ENCODE measurements around the gene MAPK8. TPM values are rescaled to one million over a fixed set of nuclear protein-coding genes. Genes with fewer than 3 reads are reported as not detected.

Gene MAPK8
- total RNA-seq, 1 donor from 2014 or later, result 47.4 TPM

DNA sequence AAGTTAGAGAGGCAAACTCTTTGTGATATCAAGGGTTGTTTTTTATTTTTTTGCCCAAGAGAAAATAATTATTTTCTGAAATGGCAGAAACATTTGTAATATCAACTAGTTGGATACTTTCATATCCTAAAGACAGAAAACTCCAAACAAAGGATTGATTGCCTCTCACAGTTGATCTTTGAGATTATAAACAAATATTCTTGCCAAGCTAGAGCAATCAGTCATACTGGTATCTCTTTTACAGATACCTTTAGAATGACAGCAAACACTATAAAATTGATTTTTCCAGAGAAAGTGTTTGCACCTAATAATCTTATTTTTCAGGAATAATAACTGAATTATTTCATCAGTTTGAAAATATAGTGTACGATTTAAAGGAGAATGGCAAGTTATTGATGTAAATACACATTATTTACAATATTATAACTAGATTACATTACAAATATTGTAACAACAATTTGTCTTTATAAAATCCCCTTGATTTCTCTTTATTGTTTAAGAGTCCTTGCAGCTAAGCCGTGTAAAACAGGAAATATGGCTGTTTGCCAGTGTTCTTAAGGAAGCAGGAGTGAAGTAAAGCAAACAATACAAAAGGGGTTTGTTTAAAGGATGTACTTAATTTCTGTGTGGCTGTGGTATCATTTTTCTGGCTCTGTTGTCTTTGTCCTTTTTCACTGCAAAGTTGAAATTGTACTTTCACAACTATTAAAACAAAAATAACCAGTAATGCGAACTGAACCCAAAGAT lies 58.4 kb downstream of the MAPK8 start:
- H3K27ac ChIP-seq (ENCODE audit: low read depth, low read length), result no peak overlapping the region
- no peaks in the 10 kb centered on the region for H3K9me3 ChIP-seq (ENCODE audit: insufficient read depth, low read depth, low read length)
- H3K36me3 ChIP-seq (ENCODE audit: insufficient read depth, low read length), result no peaks in the 10 kb centered on the region
- peak overlapping the region; percentile 14 for H3K9ac ChIP-seq (ENCODE audit: low read length)
- no peaks in the 10 kb centered on the region for H3K27me3 ChIP-seq (ENCODE audit: insufficient read depth, low read length)
- H4K20me1 ChIP-seq (ENCODE audit: insufficient read depth, low read length), result peaks cover 51% of the 10 kb centered on the region
- Mint-ChIP-seq H3K27me3 (ENCODE audit: low read depth, unreplicated experiment) (no peaks in the 10 kb centered on the region), H3K4me3 (ENCODE audit: unreplicated experiment) (no peak overlapping the region), H3K36me3 (ENCODE audit: low read depth, unreplicated experiment) (no peaks in the 10 kb centered on the region), H3K27ac (ENCODE audit: unreplicated experiment) (no peak overlapping the region), H3K4me1 (ENCODE audit: low read depth, unreplicated experiment) (peaks cover 17% of the 10 kb centered on the region), H3K9me3 (ENCODE audit: unreplicated experiment) (no peaks in the 10 kb centered on the region)
- TF ChIP-seq, protein P1, sequence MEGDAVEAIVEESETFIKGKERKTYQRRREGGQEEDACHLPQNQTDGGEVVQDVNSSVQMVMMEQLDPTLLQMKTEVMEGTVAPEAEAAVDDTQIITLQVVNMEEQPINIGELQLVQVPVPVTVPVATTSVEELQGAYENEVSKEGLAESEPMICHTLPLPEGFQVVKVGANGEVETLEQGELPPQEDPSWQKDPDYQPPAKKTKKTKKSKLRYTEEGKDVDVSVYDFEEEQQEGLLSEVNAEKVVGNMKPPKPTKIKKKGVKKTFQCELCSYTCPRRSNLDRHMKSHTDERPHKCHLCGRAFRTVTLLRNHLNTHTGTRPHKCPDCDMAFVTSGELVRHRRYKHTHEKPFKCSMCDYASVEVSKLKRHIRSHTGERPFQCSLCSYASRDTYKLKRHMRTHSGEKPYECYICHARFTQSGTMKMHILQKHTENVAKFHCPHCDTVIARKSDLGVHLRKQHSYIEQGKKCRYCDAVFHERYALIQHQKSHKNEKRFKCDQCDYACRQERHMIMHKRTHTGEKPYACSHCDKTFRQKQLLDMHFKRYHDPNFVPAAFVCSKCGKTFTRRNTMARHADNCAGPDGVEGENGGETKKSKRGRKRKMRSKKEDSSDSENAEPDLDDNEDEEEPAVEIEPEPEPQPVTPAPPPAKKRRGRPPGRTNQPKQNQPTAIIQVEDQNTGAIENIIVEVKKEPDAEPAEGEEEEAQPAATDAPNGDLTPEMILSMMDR (IDR thresholded peaks at IDR 0.05; ENCODE audit: insufficient read depth, low read depth, low read length), result no peak
- TF ChIP-seq EZH2 (IDR thresholded peaks at IDR 0.05; ENCODE audit: insufficient read depth, low read length), result no peak
- FAIRE-seq, result no peak
- peaks cover 12% of the 10 kb centered on the region for H3K4me1 ChIP-seq (ENCODE audit: insufficient read depth, low read length)
- peaks cover 81% of the 10 kb centered on the region for H3K79me2 ChIP-seq (ENCODE audit: insufficient read depth, low read length)
- H3K4me2 ChIP-seq (ENCODE audit: low read length), result peak overlapping the region; percentile 45
- no peak overlapping the region for H2AFZ ChIP-seq (ENCODE audit: low read depth, low read length)
- H3K4me3 ChIP-seq (ENCODE audit: insufficient read depth, low read depth, low read length), result no peak overlapping the region
- peak; percentile 56 for DNase-seq (ENCODE audit: low read depth)

DNA sequence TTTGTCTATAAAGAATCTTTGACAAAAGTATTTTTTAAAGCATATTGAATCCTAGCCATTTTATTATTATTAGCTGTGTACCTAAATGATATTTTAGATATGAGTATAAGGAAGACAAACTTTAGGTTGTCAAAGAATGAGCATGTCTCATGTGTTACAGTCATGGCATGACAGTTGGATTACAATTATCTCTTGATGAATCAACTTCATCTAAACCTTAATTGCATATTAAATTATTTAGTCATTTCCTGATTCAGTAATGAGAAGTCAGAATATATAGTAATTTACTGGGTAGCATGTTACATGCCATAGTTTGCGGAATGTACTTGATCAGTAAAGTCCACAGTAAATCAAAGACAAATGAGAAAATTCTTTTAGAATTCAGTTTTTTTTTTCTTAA lies 59.2 kb downstream of the MAPK8 start:
- H3K4me1 Mint-ChIP-seq (ENCODE audit: low read depth, unreplicated experiment), result peaks cover 17% of the 10 kb centered on the region
- H3K27ac Mint-ChIP-seq (ENCODE audit: unreplicated experiment), result no peak overlapping the region
- Histone ChIP-seq H3K4me1 (ENCODE audit: insufficient read depth, low read length) (peaks cover 12% of the 10 kb centered on the region), H3K4me3 (ENCODE audit: insufficient read depth, low read depth, low read length) (no peak overlapping the region), H3K27ac (ENCODE audit: low read depth, low read length) (no peak overlapping the region), H3K9ac (ENCODE audit: low read length) (no peak overlapping the region), H3K9me3 (ENCODE audit: insufficient read depth, low read depth, low read length) (no peaks in the 10 kb centered on the region), H3K4me2 (ENCODE audit: low read length) (peak overlapping the region; percentile 45), H3K36me3 (ENCODE audit: insufficient read depth, low read length) (no peaks in the 10 kb centered on the region), H3K79me2 (ENCODE audit: insufficient read depth, low read length) (peaks cover 81% of the 10 kb centered on the region), H3K27me3 (ENCODE audit: insufficient read depth, low read length) (no peaks in the 10 kb centered on the region), H4K20me1 (ENCODE audit: insufficient read depth, low read length) (peaks cover 49% of the 10 kb centered on the region), H2AFZ (ENCODE audit: low read depth, low read length) (no peak overlapping the region)
- FAIRE-seq, result no peak
- no peak overlapping the region for H3K4me3 Mint-ChIP-seq (ENCODE audit: unreplicated experiment)
- no peaks in the 10 kb centered on the region for H3K9me3 Mint-ChIP-seq (ENCODE audit: unreplicated experiment)
- H3K36me3 Mint-ChIP-seq (ENCODE audit: low read depth, unreplicated experiment), result no peaks in the 10 kb centered on the region
- TF ChIP-seq EZH2 (IDR thresholded peaks at IDR 0.05; ENCODE audit: insufficient read depth, low read length), result no peak
- TF ChIP-seq, protein P1 (IDR thresholded peaks at IDR 0.05; ENCODE audit: insufficient read depth, low read depth, low read length), result no peak
- DNase-seq (ENCODE audit: low read depth), result no peak
- no peaks in the 10 kb centered on the region for H3K27me3 Mint-ChIP-seq (ENCODE audit: low read depth, unreplicated experiment)

DNA sequence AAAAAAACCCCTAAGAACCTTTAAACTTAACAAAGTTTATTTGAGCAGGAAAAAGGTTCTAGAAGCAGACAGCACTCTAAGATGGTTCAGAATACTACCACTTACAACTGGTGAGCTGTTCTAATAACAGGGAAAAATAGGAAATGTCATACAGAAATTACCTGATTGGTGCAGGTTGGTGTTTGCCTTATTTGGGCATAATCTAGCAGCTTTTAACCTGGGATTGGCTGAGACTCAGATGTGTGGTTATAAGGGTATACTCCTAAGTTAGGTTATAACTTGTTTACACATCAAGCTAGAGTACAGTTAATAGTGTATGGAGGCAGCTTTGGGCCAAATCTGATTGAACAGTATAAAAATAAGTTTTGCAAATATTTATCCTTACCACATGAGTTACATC lies 59.8 kb downstream of the MAPK8 start:
- FAIRE-seq, result no peak
- Mint-ChIP-seq H3K4me3 (ENCODE audit: unreplicated experiment) (no peak overlapping the region), H3K27me3 (ENCODE audit: low read depth, unreplicated experiment) (no peaks in the 10 kb centered on the region), H3K4me1 (ENCODE audit: low read depth, unreplicated experiment) (peaks cover 16% of the 10 kb centered on the region), H3K9me3 (ENCODE audit: unreplicated experiment) (no peaks in the 10 kb centered on the region), H3K36me3 (ENCODE audit: low read depth, unreplicated experiment) (no peaks in the 10 kb centered on the region), H3K27ac (ENCODE audit: unreplicated experiment) (no peak overlapping the region)
- Histone ChIP-seq H3K79me2 (ENCODE audit: insufficient read depth, low read length) (peaks cover 78% of the 10 kb centered on the region), H3K27me3 (ENCODE audit: insufficient read depth, low read length) (no peaks in the 10 kb centered on the region), H3K9me3 (ENCODE audit: insufficient read depth, low read depth, low read length) (no peaks in the 10 kb centered on the region), H4K20me1 (ENCODE audit: insufficient read depth, low read length) (peaks cover 44% of the 10 kb centered on the region), H3K4me1 (ENCODE audit: insufficient read depth, low read length) (peaks cover 12% of the 10 kb centered on the region), H3K4me2 (ENCODE audit: low read length) (no peak overlapping the region), H3K9ac (ENCODE audit: low read length) (no peak overlapping the region), H2AFZ (ENCODE audit: low read depth, low read length) (no peak overlapping the region), H3K36me3 (ENCODE audit: insufficient read depth, low read length) (no peaks in the 10 kb centered on the region), H3K4me3 (ENCODE audit: insufficient read depth, low read depth, low read length) (no peak overlapping the region), H3K27ac (ENCODE audit: low read depth, low read length) (no peak overlapping the region)
- no peak for DNase-seq (ENCODE audit: low read depth)
- TF ChIP-seq EZH2 (IDR thresholded peaks at IDR 0.05; ENCODE audit: insufficient read depth, low read length), result no peak
- TF ChIP-seq, protein P1 (IDR thresholded peaks at IDR 0.05; ENCODE audit: insufficient read depth, low read depth, low read length), result no peak
